NCI-H748 (cell line): ENCODE results near the gene HS3ST2.

Experiments
- DNase-seq: peaks from one replicate; lab custom pipeline; 2025; ENCODE audit not compliant: unreplicated experiment; lab: John Stamatoyannopoulos, UW

The HS3ST2 gene

DNA sequence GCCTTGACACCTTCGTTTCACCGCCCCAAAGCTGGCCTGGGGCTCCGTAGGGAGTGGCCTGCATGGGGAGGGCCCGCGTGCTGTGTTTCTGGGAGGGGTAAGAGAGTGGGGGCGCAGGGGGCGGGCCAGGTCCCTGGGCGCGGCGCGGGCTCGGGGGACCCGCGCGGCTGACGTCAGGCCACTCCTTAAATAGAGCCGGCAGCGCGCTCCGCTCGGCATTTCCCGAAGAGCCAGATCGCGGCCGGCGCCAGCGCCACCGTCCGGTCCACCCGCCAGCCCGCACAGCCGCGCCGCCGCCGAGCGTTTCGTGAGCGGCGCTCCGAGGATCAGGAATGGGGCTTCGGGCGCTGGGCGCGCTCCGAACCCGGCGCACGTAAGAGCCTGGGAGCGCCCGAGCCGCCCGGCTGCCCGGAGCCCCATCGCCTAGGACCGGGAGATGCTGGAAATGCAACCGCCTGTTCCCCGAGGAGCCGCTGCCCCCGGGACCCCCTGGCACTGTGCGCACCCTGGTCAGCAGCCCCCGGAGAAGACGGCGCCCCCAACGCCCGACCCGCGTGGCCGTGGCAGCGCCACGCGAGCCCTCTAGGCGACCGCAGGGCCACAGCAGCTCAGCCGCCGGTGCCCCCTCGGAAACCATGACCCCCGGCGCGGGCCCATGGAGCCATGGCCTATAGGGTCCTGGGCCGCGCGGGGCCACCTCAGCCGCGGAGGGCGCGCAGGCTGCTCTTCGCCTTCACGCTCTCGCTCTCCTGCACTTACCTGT, at the start of gene HS3ST2:
HS3ST2 (plus strand) TSS at position 215 of the 763 bp plus-strand sequence; CDS start at position 664, 449 bp downstream.
- DNase-seq, result peak; percentile 55

DNA sequence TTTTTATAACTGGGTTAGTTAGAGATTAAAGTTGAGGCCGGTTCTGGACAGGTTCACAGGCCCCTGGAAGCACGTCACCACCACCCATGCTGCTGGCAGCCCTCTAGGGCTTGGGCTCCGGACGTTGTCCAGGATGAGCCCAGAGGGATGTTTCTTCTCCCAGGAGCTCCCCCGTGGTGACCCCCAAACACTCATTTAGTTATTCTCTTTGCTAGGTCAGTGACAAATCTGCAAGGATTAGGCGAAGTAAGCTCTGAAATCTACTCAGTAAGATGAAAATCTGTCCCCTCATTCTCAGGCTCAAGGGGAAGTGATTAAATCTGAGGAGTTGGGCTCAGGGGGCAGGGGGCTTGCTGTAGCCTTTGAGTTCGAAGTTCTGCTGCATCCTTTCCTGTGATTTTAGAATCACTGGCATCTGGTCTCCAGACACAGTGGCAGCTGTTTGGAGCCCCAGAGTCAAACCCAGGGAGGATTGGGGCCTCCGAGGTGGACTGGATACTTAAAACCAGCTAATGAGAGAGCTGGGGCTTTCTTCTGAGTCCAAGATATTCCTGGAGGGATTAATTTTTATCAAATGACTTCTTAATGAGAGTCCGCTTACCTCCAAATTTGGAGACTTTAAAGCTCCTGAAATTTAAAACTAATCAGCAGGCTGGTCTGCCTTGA, 49.2 kb upstream of the HS3ST2 start:
- DNase-seq, result no peak

DNA sequence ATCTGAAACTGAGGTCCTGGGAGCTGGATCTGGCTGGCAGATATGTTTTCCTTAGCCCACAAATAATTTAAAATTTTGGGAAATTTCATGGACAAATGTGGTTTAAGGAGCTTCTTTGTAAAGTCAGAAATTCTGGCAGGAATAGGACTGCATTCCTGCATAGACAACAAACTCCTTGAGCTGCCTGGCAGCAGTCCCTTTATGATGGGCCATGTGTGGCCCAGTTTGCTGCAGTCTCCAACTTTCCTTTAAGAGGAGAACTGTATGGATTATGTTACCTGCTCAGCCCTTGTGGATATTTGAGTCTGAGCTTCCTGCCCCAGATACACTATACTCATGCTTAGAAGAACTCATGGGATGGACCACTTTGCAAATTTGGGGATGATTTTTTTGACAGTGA, 48.5 kb upstream of the HS3ST2 start:
- no peak for DNase-seq

DNA sequence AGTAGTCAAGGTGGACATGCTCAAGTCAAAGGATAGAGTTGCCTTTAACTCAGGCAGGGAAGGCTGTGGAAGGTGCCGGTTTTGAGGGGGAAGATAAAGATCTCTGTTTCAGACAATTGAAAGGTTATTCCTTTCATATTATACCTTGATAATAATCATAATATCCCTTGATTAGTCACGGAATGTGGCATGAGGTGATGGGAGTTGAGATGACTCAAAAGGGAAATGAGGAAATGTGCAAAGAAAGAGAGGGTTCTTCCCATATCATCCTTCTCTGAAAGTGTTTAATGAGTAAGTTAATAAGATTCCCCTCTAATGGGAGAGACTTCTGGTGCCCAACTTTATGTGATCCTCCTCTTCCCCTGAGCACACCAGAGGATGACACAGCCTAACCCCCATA, 43.1 kb upstream of the HS3ST2 start:
- DNase-seq, result no peak

DNA sequence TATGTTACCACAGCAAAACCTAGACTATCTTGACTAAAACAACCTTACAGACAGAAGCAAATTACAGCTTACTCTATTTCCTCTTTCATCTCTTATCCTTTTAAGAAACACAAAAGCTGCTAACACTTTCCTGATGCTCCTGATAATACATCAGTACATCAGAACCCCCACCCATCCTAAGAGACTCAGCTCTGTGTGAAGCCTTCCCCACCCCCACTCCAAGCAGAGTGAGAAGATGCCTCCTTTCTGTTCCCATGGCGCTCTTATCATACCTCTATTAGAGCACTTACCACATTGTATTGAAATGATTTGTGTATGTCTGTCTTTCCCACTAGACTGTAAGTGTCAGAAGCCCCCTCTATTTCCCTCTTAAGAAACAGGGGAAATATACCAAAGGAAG, 42.4 kb upstream of the HS3ST2 start:
- no peak for DNase-seq

DNA sequence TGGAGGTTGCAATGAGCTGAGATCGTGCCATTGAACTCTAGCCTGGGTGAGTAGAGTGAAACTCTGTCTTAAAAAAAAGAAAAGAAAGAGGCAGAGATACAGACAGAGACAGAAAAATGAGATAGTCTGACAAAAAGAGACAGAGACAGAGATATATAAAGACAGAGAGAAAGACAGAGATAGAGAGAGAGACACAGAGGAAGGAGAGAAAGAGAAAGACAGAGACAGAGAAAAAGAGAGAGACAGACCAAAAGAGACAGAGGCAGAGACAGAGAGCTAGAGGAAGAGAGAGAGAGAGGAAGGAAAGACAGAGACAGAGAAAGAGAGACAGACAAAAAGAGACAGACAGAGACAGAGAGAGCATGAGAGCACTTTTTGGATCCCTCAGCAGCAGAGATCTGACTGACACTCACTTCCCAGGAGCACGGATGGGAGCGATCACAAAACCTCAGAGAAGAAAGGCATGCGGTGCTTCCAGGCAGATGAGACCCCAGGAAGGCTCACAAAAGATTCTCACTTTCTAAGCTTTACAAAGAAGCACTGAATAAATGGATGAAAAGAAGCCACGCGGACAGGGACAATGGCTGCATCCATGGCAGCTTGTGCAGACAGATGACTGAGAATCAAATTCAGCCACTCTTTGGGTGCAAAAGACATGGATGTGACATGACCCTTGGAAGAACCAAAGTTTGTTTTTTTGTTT, 38.6 kb upstream of the HS3ST2 start:
- DNase-seq, result no peak

DNA sequence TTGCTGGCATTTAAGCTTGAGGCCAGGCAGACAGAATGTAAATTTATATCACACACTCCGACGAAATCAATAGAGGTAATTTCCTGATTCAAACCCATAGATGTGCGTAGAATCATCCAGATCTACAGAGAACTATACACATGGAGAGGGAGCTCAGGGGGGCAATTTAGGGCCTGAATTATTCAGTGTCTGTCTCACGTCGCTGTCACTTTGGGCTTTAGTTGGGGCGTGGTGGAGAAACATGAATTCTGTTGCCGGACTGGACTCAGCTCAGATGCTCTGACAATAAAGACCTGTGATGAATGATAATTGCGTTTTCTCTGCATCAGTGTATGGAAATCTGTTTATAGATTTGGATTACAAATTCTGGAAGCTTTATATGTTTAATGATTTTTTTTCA, 32.5 kb upstream of the HS3ST2 start:
- DNase-seq, result no peak

DNA sequence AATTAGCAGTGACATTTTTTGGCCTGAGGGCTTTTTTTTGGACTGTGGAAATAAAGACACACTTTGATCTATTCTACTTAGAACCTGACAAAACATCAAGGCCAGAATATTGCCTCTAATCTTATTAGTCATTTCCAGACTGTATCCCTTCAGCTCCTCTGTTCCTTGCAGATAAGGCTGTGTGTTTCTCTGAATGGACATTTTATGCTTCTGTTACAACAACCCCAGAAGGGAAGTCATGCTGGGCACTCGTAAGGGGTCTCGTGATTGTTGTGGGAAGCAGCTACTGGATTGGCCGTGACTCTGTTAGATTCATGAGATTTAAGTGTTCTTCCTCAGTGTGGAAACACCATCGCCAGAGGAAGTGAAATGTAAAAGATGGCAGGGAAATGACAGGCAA, 31.6 kb upstream of the HS3ST2 start:
- no peak for DNase-seq

DNA sequence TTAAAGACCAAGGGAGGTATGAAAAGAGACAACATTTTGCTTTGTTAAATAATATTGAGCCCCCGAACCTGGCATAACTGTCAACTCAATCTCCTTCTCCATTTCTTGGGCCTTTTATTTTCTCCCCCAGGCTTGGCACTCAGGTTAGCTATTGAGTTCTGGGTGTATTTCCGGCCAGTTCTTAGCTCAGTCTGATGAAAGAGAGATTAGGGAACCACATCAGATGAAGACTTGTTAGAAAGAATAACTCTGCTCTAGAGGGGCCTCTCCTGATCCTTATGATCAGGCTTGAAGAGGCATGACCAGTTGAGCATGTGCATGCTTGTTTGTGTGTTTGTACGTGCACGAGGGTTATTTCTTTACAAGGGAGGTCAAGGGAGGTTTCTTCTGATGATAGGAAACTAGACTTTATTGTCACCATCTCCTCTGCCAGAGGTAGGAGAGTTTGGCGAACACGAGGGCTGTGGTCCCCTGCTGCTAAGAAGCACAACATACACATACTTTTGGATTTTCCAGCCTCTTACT, 29.2 kb upstream of the HS3ST2 start:
- no peak for DNase-seq

DNA sequence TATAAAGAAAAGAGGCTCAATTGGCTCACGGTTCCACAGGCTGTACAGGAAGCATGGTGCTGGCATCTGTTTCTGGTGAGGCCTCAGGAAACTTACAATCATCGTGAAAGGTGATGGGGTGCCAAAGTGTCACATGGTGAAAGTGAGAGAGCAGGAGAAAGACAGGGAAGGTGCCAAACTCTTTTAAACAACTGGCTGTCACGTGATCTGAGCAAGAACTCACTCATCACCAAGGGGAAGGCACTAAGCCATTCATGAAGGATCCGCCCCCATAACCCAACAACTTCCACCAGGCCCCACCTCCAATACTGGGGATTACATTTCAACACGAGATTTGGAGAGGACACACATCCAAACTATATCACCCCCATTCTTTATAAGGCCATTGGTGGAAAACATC, 28.4 kb upstream of the HS3ST2 start:
- no peak for DNase-seq

DNA sequence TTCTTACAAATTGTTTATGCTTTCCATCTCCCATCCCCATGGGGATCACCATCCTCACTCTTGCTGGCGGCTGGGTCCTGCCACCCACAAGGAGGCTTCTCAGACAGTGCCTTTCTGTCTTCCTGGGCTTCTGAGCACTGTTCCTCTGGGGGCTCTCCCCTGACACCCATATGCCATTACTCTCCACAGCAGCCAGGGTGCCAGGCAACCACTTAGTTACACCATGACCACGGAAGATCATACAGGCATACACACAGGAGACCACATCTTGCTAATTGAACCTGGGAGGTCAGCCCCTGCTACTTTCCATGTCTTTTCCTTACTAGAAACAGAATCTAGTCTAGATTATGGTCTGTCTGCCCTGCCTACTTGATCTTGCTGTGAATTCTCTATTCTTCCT, 27.7 kb upstream of the HS3ST2 start:
- no peak for DNase-seq

DNA sequence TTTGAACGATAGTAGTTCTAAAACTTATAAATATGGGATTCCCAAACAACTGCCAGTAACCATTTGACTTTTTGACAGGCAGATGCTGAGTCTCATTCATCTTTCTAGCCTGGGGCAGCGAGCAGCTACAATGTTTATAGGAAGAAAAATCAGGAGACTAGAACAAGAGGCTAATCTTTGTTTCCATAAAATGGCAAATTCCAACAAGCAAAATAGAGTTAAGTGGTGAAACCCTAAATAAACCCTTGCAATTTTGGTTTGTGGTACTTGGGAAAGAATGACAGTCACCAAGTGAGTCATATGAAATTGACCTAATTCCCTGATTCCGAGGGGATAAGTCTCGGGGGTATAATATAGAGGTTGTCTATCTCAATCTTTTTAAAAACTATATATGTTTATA, 27.3 kb upstream of the HS3ST2 start:
- no peak for DNase-seq

DNA sequence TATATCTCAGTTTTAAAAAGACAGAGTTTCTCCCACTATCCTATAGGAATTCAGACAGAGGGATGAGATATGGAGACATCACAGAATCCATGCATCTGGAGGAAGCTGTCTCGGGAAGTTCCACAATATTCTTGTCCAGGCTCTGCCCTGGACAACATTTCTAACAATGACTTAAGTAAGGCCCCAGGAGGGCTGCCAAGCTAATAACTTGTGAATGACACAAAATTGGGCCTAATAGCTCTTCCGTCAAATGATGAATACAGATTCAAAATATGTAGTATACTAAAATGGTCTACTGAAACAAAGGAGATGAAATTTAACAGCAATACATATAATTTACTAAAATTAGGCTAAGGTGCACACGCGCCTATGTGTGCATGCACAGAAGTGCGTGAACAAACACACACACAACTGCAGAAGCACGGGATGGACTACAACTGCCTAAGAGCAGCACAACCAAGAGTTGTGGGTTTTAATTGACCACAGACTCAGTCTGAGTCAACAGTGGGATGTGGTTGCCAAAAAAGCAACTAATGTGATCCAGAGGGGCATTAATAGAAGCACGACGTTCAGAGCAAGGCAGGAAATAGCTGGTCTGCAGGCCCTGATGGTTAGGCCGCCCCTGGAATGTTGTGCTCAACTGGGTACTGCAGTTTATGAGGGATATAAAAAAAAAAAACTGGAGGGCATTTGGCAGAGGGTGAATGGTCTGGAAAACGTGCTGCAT, 26.3 kb upstream of the HS3ST2 start:
- DNase-seq, result no peak

DNA sequence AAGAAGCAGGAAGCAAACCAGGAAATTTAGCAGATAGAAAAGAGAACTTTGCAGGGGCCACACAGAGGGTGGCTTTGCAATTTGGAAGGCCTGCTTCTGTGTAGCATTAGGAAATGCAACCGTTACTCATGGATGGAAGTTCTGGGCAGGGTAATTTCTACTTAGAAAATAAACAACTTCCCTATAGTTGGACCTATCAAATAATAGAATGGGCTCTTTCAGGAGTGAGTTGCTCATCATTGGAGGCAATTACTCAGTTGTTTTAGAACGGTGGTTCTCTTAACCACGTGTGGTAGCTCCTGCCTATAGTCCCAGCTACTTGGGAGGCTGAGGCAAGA, 25.8 kb upstream of the HS3ST2 start:
- no peak for DNase-seq

DNA sequence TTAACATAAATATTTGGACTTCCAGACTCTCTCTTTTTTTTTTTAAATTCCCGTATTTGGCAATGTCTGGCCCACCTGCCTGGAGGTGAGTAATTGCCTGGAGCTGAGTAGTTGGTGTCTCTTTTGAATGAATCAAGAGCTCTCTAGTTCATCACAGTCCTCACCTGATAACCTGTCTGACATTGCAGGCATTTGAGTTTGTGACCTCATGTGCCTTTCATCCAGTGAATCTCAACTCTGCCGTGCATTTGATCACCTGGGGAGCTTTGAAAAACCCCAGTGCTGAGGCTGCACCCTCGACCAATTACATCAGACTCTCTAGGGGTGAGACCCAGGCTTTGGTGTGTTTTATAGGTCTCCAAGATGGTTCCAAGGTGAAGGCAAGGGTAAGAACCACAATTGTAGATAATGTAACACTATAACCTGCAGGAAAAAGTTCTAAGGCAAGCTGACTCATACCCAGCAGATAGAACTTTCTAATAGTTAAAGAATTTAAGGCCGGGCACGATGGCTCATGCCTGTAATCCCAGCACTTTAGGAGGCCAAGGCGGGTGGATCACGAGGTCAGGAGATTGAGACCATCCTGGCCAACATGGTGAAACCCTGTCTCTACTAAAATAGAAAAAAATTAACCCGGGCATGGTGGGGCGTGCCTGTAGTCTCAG, 24.5 kb upstream of the HS3ST2 start:
- DNase-seq, result no peak

DNA sequence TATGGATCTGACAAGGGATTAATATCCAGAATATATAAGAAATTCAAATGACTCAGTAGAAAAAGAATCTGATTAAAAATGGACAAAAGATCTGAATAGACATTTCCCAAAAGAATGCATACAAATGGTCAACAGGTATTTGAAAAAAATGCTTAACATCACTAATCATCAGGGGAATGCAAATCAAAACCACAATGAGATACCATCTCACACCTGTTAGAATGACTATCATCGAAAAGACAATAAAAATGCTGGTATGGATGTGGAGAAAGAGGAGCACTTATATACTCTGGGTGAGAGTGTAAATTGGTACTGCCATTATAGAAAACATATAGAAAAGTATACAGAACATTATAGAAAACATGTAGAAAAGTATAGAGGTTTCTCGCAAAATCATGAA, 16.4 kb upstream of the HS3ST2 start:
- no peak for DNase-seq

DNA sequence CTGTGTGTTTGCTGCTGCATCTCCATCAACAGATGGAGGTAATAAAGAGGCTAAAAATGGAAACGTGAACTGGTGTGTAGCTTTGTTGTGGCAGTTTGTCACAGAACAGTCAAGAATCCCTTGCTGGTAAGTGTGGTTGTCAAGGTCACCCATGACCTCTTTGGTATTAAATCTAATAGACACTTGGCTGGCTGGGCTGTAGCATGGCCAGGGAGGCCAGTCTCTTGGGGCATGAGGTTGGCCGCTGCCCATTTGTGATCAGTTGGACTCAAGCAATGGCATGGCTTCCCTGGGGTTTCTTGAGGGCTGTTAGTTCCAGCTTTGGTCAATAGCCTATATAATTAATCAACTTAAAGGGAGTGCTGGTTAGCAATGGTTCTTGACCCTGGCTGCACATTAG, 14.8 kb upstream of the HS3ST2 start:
- no peak for DNase-seq

DNA sequence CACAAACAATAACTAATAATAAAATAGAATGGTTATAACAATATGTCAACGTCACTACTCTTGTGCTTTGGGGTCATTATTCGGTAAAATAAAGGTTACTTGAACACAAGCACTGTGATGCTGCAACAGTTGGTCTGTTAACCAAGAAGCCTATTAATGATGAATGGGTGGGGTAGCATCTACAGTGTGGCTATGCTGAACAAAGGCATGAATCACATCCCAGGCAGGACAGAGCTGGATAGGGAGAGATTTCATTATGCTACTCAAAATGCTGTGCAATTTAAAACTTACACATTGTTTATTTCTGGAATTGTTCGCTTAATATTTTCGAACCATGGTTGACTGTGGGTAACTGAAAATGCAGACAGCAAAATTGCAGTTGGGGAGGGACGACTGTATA, 9.1 kb upstream of the HS3ST2 start:
- DNase-seq, result no peak

DNA sequence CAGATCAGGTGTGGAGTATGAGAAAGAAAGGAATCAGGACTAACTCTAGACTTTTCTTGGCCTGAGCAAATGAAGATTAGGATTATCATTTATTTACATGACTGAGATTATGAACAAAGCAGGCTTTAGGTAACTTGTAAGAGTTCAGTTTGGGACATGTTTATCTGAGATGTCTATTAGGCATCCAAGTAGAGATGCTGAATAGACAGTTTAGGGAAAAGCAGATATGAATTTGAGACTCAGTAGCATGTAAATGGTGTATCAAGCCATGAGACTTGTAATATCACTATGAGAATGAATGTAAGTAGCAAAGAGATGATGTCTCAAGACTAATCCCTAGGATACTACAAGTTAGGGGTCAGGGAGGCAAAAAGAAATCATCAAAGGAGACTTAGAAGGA, 8.6 kb upstream of the HS3ST2 start:
- no peak for DNase-seq

DNA sequence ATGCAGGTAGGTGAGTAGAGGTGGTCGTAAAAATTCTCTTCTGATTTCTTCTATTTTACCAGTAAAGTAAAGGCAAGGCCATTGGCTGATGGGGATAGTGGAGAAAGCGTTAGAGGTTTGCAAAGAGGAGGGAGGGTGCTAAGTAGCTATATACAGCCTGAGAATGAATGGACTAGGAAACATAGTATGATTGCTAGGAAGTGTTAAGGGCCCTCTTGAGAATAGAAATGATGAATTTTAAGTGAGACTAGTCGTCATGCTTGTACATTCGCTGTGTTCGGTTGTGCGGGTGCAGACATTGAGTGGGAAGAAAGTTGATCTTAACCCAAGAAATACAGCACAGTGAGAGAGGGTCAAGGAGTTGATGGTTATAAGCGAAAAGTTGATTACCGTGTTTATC, 7.2 kb upstream of the HS3ST2 start:
- DNase-seq, result no peak

DNA sequence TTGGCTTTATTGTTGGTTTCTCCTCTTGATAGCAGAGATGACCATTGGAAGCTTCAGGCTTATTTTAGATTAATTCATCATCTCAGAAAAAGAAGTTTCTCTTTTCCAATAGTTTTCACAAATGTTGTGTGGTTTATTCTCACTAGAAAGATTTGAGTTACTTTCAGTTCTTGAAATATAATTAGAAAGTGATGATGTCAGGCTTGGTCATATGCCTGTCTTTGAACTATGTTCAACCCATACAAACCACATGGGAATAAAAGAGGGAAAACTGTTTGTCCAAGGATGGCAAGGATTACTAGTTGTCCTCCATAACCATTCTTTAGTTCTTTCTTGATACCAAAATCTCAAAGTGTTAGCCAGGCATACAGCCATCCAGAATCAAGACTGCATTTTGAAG, 3.7 kb upstream of the HS3ST2 start:
- no peak for DNase-seq
